Effector CD8-positive, alpha-beta T cell (primary cell): ENCODE data around the gene CDC42BPG.
"Not testable (repeated sequence)": the region's sequence is repeated elsewhere in the genome, so short reads cannot be mapped to it uniquely, and the experiment has no call there.

Experiments used
- DNase-seq: peaks from one replicate; lab custom pipeline; 2025; lab: John Stamatoyannopoulos, UW

The CDC42BPG gene

GRCh38 chr11:64834723-64835615 lies 9.5 kb downstream of the CDC42BPG start:
- DNase-seq: no peak

GRCh38 chr11:64834031-64834722 lies 10.3 kb downstream of the CDC42BPG start:
- DNase-seq: no peak

- no peak for DNase-seq
Measured at GRCh38 chr11:64833509-64833908, 10.9 kb downstream of the CDC42BPG start.

- DNase-seq: no peak
Measured at GRCh38 chr11:64833198-64833502, 11.3 kb downstream of the CDC42BPG start.

GRCh38 chr11:64832467-64833197 lies 11.8 kb downstream of the CDC42BPG start:
- DNase-seq: no peak

GRCh38 chr11:64831411-64831891 lies 13.0 kb downstream of the CDC42BPG start:
- no peak for DNase-seq

GRCh38 chr11:64829536-64830251 lies 14.8 kb downstream of the CDC42BPG start:
- DNase-seq: no peak

- DNase-seq: no peak
Measured at GRCh38 chr11:64827451-64827839, 17.0 kb downstream of the CDC42BPG start.

- DNase-seq: no peak
Measured at GRCh38 chr11:64826578-64827450, 17.6 kb downstream of the CDC42BPG start.

- DNase-seq: no peak
Measured at GRCh38 chr11:64826062-64826461, 18.4 kb downstream of the CDC42BPG start.

GRCh38 chr11:64823568-64824119 lies 20.8 kb downstream of the CDC42BPG start:
- DNase-seq: no peak

GRCh38 chr11:64817476-64817875 lies 27.0 kb downstream of the CDC42BPG start:
- DNase-seq: no peak

- not testable (repeated sequence) for DNase-seq
Measured at GRCh38 chr11:64815433-64815832, 29.0 kb downstream of the CDC42BPG start.

GRCh38 chr11:64814712-64815187 lies 29.7 kb downstream of the CDC42BPG start:
- DNase-seq: no peak

GRCh38 chr11:64813826-64814225 lies 30.6 kb downstream of the CDC42BPG start:
- no peak for DNase-seq

- peak; percentile 47 for DNase-seq
Measured at GRCh38 chr11:64810891-64811272, 33.6 kb downstream of the CDC42BPG start.

GRCh38 chr11:64810271-64810890 lies 34.1 kb downstream of the CDC42BPG start, which contains the start of gene MEN1:
TSS of gene MEN1 (minus strand) at chr11:64810551. CDS start at chr11:64810109, 442 bp downstream.
- peak; percentile 72 for DNase-seq

- no peak for DNase-seq
Measured at GRCh38 chr11:64809781-64810241, 34.6 kb downstream of the CDC42BPG start.

- no peak for DNase-seq
Measured at GRCh38 chr11:64805481-64805880, 39.0 kb downstream of the CDC42BPG start.
